ACC112 (cell line): ENCODE measurements around the gene LRRC25.
A peak's percentile ranks its signal among the peaks of the same experiment; 100 is the strongest.

Experiments
- H2AFZ ChIP-seq: fragments of 200-600 bp; sonication (generic); one replicate; pipeline ENCODE4 v1.6.0; 2017; ENCODE audit warnings: antibody characterized with exemption, low read length; ENCODE audit not compliant: unreplicated experiment
- H3K27ac ChIP-seq: fragments of 200-600 bp; sonication (generic); 2 replicates; pipeline ENCODE4 v1.5.1; 2014; ENCODE audit warnings: low read depth, mild to moderate bottlenecking, antibody characterized with exemption, low read length, moderate library complexity
- H3K27me3 ChIP-seq: fragments of 200-600 bp; sonication (generic); 2 replicates; pipeline ENCODE4 v1.6.1; 2014; ENCODE audit warnings: mild to moderate bottlenecking, antibody characterized with exemption, low read length, moderate library complexity, mixed read lengths; ENCODE audit not compliant: insufficient read depth
- H3K36me3 ChIP-seq: fragments of 200-600 bp; sonication (generic); 2 replicates; pipeline ENCODE4 v1.6.1; 2016; ENCODE audit warnings: mild to moderate bottlenecking, antibody characterized with exemption, low read length, moderate library complexity, mixed read lengths; ENCODE audit not compliant: insufficient read depth
- H3K4me1 ChIP-seq: fragments of 200-600 bp; sonication (generic); one replicate; pipeline ENCODE4 v1.6.1; 2016; ENCODE audit warnings: low read length, mixed read lengths; ENCODE audit not compliant: insufficient read depth, unreplicated experiment, control insufficient read depth
- H3K4me3 ChIP-seq: fragments of 200-600 bp; sonication (generic); 2 replicates; pipeline ENCODE4 v1.5.1; 2014; ENCODE audit warnings: mild to moderate bottlenecking, low read depth, low read length
- H3K79me2 ChIP-seq: fragments of 200-600 bp; sonication (generic); one replicate; pipeline ENCODE4 v1.6.0; 2016; ENCODE audit warnings: low read length; ENCODE audit not compliant: control insufficient read depth, unreplicated experiment, insufficient read depth

LRRC25 gene

GRCh38 chr19:18440936-18441803 is 43.7 kb upstream of the LRRC25 start:
- Histone ChIP-seq H3K4me1 (peaks cover 4% of the 10 kb centered on the region), H3K27me3 (no peaks in the 10 kb centered on the region), H3K27ac (no peak overlapping the region), H3K79me2 (no peaks in the 10 kb centered on the region), H3K4me3 (no peak overlapping the region), H3K36me3 (no peaks in the 10 kb centered on the region), H2AFZ (no peak overlapping the region)

DNA sequence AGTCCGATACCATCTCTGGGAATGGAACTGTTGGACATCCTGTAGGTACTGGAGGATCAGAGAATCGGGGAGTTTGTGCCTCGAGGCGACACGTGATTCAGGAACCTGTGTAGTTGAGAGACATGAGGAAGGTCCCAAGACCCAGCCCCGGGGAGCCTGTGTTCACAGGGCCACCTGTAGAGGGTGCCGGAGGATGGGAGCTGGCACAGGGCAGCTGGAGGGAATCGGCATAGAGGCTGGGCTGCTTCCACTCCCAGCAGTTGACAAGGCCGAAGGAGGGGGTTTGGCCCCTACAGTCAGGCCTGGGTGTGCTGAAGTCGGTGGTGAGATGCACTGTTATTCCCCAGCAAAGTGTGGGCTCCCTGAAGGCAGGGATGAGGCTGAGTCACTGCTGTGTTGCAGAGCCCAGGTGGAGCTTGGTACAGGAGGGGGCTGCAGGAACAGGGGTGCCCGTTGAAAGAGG is 43.0 kb upstream of the LRRC25 start:
- Histone ChIP-seq H3K4me3 (no peak overlapping the region), H3K79me2 (no peaks in the 10 kb centered on the region), H3K36me3 (no peaks in the 10 kb centered on the region), H2AFZ (no peak overlapping the region), H3K4me1 (peaks cover 4% of the 10 kb centered on the region), H3K27ac (no peak overlapping the region), H3K27me3 (no peaks in the 10 kb centered on the region)

- Histone ChIP-seq H3K4me3 (no peak overlapping the region), H3K27me3 (no peaks in the 10 kb centered on the region), H3K36me3 (no peaks in the 10 kb centered on the region), H2AFZ (no peak overlapping the region), H3K4me1 (peaks cover 4% of the 10 kb centered on the region), H3K27ac (no peak overlapping the region), H3K79me2 (no peaks in the 10 kb centered on the region)
Measured at GRCh38 chr19:18439910-18440237, 42.5 kb upstream of the LRRC25 start.

- Histone ChIP-seq H3K79me2 (no peaks in the 10 kb centered on the region), H3K4me1 (peaks cover 4% of the 10 kb centered on the region), H2AFZ (no peak overlapping the region), H3K27ac (no peak overlapping the region), H3K36me3 (no peaks in the 10 kb centered on the region), H3K27me3 (no peaks in the 10 kb centered on the region), H3K4me3 (no peak overlapping the region)
Measured at GRCh38 chr19:18439025-18439909, 41.8 kb upstream of the LRRC25 start.

- Histone ChIP-seq H3K36me3 (no peaks in the 10 kb centered on the region), H2AFZ (no peak overlapping the region), H3K27me3 (no peaks in the 10 kb centered on the region), H3K4me1 (peaks cover 4% of the 10 kb centered on the region), H3K27ac (no peak overlapping the region), H3K4me3 (peak overlapping the region; percentile 72; the same call in 1 of the 2 replicates), H3K79me2 (no peaks in the 10 kb centered on the region)
Measured at GRCh38 chr19:18438331-18439024, 41.1 kb upstream of the LRRC25 start.

DNA sequence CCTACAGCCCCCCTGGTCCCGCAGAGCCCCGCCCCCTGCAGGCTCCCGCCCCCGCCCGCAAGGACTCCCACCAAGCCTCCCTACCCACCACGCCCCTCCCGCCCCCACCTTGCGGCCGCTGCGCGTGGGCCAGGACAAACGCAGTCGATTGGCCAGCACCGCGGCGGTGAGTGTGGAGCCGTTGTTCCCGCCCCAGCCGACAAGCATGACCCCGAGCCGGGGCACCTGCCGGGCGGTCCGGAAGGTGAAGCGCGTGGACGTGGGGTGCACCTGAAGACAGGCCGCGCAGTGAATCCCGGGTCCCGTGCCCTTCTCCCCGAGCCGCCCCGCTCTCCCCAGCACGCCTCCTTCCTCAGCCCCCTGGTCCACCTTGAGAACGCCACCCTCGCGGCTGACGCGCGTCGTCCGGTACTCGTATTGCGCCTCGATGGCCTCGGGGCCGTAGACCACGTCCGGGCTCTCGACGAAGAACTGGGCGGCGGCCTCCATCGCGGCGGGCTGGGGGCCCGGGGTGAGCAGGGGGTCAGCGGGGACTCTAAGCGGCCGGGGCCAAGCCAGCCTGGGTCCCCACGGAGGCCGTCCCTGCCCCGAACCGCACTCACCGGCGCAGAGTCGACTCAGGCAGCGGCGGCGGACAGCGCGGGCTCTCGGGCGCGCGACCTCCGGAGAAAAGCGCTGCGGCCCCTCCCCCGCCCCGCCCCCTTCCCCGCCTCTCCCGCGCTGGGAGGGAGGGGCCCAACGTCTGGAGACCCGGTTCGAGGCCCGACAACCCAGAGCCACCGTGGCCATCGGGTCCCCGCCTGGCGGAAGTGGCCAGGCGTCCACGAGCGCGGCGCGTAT is 40.3 kb upstream of the LRRC25 start, which contains the start of gene ISYNA1:
Gene ISYNA1 (minus strand): TSS at position 643 of the 840 bp plus-strand sequence. CDS start 154 bp downstream, at position 489.
- peak within 1 kb of the TSS; percentile 72 for H3K4me3 ChIP-seq
- no peaks in the 10 kb centered on the region for H3K27me3 ChIP-seq
- H3K27ac ChIP-seq, result no peak within 1 kb of the TSS
- peaks cover 4% of the 10 kb centered on the region for H3K4me1 ChIP-seq
- H3K79me2 ChIP-seq, result no peaks in the 10 kb centered on the region
- no peak within 1 kb of the TSS for H2AFZ ChIP-seq
- H3K36me3 ChIP-seq, result no peaks in the 10 kb centered on the region

GRCh38 chr19:18436671-18437490 is 39.5 kb upstream of the LRRC25 start:
- H3K4me3 ChIP-seq, result peak overlapping the region; percentile 72
- H3K27me3 ChIP-seq, result no peaks in the 10 kb centered on the region
- peaks cover 4% of the 10 kb centered on the region for H3K4me1 ChIP-seq
- H3K36me3 ChIP-seq, result no peaks in the 10 kb centered on the region
- H2AFZ ChIP-seq, result no peak overlapping the region
- no peak overlapping the region for H3K27ac ChIP-seq
- H3K79me2 ChIP-seq, result no peaks in the 10 kb centered on the region

DNA sequence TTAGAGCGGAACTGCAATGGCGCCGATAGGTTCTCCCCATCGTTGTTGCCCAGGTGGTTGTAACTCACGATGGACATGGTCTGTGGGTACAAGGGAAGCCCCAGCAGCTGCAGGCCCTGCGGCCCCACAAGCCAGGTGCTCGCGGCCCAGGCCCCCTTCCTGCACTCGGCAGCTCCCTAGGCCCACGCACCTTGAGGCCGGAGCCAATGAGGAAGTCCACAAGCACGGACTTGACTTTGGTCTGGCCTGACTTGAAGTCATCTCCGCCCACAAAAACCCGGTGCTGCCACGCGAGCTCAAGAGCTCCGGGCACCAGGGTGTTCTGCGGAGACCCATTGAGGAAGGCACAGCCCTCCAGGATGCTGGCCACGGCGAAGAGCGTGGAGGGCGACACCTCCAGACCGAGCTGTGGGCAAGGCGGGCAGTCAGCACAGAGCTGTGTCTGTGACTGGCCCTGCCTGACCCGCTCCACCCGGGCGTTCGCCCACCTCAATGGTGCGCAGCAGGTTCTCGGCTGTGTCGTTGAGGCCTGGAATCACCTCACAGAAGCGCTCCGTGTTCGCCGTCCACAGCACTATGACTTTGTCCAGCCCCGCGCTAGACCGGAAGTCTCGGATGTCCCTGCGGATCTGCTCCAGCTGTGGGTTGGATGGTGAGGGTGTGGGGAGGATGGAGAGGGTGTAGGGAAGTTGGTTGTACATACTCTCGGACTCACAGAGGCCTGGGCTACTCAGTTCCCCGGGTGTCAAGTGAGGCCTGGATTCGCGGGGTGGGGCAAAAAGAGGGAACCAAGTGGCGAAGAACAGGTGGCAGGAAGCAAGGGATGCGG is 38.6 kb upstream of the LRRC25 start:
- H2AFZ ChIP-seq, result no peak overlapping the region
- no peaks in the 10 kb centered on the region for H3K79me2 ChIP-seq
- no peaks in the 10 kb centered on the region for H3K27me3 ChIP-seq
- H3K4me3 ChIP-seq, result no peak overlapping the region
- peaks cover 4% of the 10 kb centered on the region for H3K4me1 ChIP-seq
- H3K36me3 ChIP-seq, result no peaks in the 10 kb centered on the region
- no peak overlapping the region for H3K27ac ChIP-seq
